GM23338 (cell line): Measurements from ENCODE around the gene LY6G6D. TPM values are rescaled to one million over a fixed set of nuclear protein-coding genes. Genes with fewer than 3 reads are reported as not detected.

Experiments
- ATAC-seq: fragments of 200-7000 bp; cut with Tn5 transposase; 3 replicates; pipeline ENCODE4 v1.9.1; 2020
- DNase-seq: peaks from one replicate; pipeline ENCODE4 v3.0.0-alpha.2; 2015; ENCODE audit warnings: low spot score
- H2AFZ ChIP-seq: fragments of 200-600 bp; sonication (generic); 2 replicates; pipeline ENCODE4 v1.8.0; 2016; ENCODE audit warnings: antibody characterized with exemption, mild to moderate bottlenecking, moderate library complexity
- H3F3A ChIP-seq: fragments of 200-600 bp; sonication (generic); replicated peaks from 2 replicates; pipeline ENCODE4 v1.8.0; 2017; ENCODE audit warnings: antibody characterized with exemption, mixed run types, low read depth
- H3K27ac ChIP-seq: fragments of 200-600 bp; sonication (generic); 2 replicates; pipeline ENCODE4 v1.6.1; 2016; ENCODE audit warnings: low read depth
- H3K27me3 ChIP-seq: fragments of 200-600 bp; sonication (generic); 2 replicates; pipeline ENCODE4 v1.8.0; 2016; ENCODE audit warnings: mild to moderate bottlenecking, mixed run types, moderate library complexity; ENCODE audit not compliant: insufficient read depth
- H3K36me3 ChIP-seq: fragments of 200-600 bp; sonication (generic); 2 replicates; pipeline ENCODE4 v1.8.0; 2016; ENCODE audit warnings: mild to moderate bottlenecking; ENCODE audit not compliant: insufficient read depth
- H3K4me1 ChIP-seq: fragments of 200-600 bp; sonication (generic); 2 replicates; pipeline ENCODE4 v1.8.0; 2016; ENCODE audit warnings: mild to moderate bottlenecking, moderate library complexity; ENCODE audit not compliant: insufficient read depth
- H3K4me2 ChIP-seq: fragments of 200-600 bp; sonication (generic); 2 replicates; pipeline ENCODE4 v1.7.1; 2017; ENCODE audit warnings: mixed run types
- H3K4me3 ChIP-seq: fragments of 200-600 bp; sonication (generic); 2 replicates; pipeline ENCODE4 v1.6.1; 2016; ENCODE audit warnings: mixed run types
- H3K79me2 ChIP-seq: fragments of 200-600 bp; sonication (generic); replicated peaks from 2 replicates; pipeline ENCODE4 v1.8.0; 2017; ENCODE audit warnings: mild to moderate bottlenecking; ENCODE audit not compliant: insufficient read depth
- H3K9me2 ChIP-seq: fragments of 200-600 bp; sonication (generic); 2 replicates; pipeline ENCODE4 v1.8.0; 2017; ENCODE audit not compliant: insufficient read depth
- H4K20me1 ChIP-seq: fragments of 200-600 bp; sonication (generic); replicated peaks from 2 replicates; pipeline ENCODE4 v1.8.0; 2017; ENCODE audit warnings: mild to moderate bottlenecking; ENCODE audit not compliant: insufficient read depth
- H3K27ac Mint-ChIP-seq: 2 replicates; pipeline ENCODE4 v1.8.0; 2020; ENCODE audit warnings: inconsistent platforms, mild to moderate bottlenecking, moderate library complexity, mixed read lengths
- H3K27me3 Mint-ChIP-seq: 3 replicates; pipeline ENCODE4 v1.8.0; 2022; ENCODE audit warnings: low read depth, mild to moderate bottlenecking, moderate library complexity, mixed read lengths, inconsistent platforms; ENCODE audit not compliant: insufficient read depth, poor library complexity
- H3K36me3 Mint-ChIP-seq: 3 replicates; pipeline ENCODE4 v1.8.0; 2021; ENCODE audit warnings: low read depth, mild to moderate bottlenecking, inconsistent platforms, moderate library complexity, mixed read lengths
- H3K4me1 Mint-ChIP-seq: 3 replicates; pipeline ENCODE4 v1.8.0; 2020; ENCODE audit warnings: mild to moderate bottlenecking, inconsistent platforms, mixed read lengths
- H3K4me3 Mint-ChIP-seq: 3 replicates; pipeline ENCODE4 v1.8.0; 2021; ENCODE audit warnings: moderate library complexity, mild to moderate bottlenecking, inconsistent platforms, mixed read lengths
- H3K9me3 Mint-ChIP-seq: 3 replicates; pipeline ENCODE4 v1.8.0; 2020; ENCODE audit warnings: moderate library complexity, mild to moderate bottlenecking, inconsistent platforms, mixed read lengths
- CREB1 ChIP-seq: fragments of 250-450 bp; sonication (Bioruptor Pico); IDR thresholded peaks from 2 replicates; pipeline ENCODE4 v1.5.0; 2020; ENCODE audit warnings: low read depth, mild to moderate bottlenecking, moderate library complexity
- ETS1 ChIP-seq: IDR thresholded peaks from 2 replicates; pipeline ENCODE4 v1.6.1; 2016; ENCODE audit warnings: antibody characterized with exemption
- EZH2phosphoT487 ChIP-seq: fragments of 200-600 bp; sonication (generic); IDR thresholded peaks from one replicate; pipeline ENCODE4 v1.8.1; 2018; ENCODE audit warnings: antibody characterized with exemption; ENCODE audit not compliant: unreplicated experiment
- POLR2AphosphoS5 ChIP-seq: IDR thresholded peaks from 2 replicates; pipeline ENCODE4 v1.6.1; 2016; ENCODE audit warnings: antibody characterized with exemption, low read depth
- REST ChIP-seq: IDR thresholded peaks from one replicate; pipeline ENCODE4 v1.6.1; 2018; ENCODE audit warnings: antibody characterized with exemption; ENCODE audit not compliant: unreplicated experiment
- ZNF331 ChIP-seq: fragments of 250-450 bp; sonication (Bioruptor Pico); IDR thresholded peaks from 2 replicates; pipeline ENCODE4 v1.5.0; 2020; ENCODE audit warnings: low read depth, mild to moderate bottlenecking, moderate library complexity
- polyA plus RNA-seq: library from polyadenylated mRNA; unstranded; fragments of >200 nt; fragmentation: Nextera tagmentation; extraction: Ambion mirVana; gene quantifications from 2 replicates; pipeline ENCODE4 v1.2.1, GENCODE V29; 2016
- total RNA-seq: library from RNA; depleted of rRNA; stranded (reverse); fragments of >200 nt; shearing (Covaris generic); gene quantifications from 2 replicates; pipeline ENCODE4 v1.2.3, GENCODE V29; 2014

Gene LY6G6D
- total and polyA plus RNA-seq, 2 experiments from 2014 or later: not detected

- H3K4me1 ChIP-seq: peaks cover 45% of the 10 kb centered on the region
- Mint-ChIP-seq H3K4me3 (peak overlapping the region; percentile 92), H3K27ac (peak overlapping the region; percentile 92), H3K4me1 (peaks cover 50% of the 10 kb centered on the region), H3K36me3 (peaks cover 42% of the 10 kb centered on the region), H3K9me3 (no peaks in the 10 kb centered on the region), H3K27me3 (peaks cover 27% of the 10 kb centered on the region)
- peak overlapping the region; percentile 91 for H3K4me2 ChIP-seq
- H3K27ac ChIP-seq: peak overlapping the region; percentile 78; the same call in 1 of the 2 replicates
- TF ChIP-seq CREB1 (peak; percentile 64; the same call in 1 of the 2 replicates), ZNF331 (no peak)
- peak overlapping the region; percentile 96 for H3K4me3 ChIP-seq
- no peak overlapping the region for H2AFZ ChIP-seq
- H3K27me3 ChIP-seq: no peaks in the 10 kb centered on the region
- no peaks in the 10 kb centered on the region for H3K9me2 ChIP-seq
- H3K36me3 ChIP-seq: peaks cover 29% of the 10 kb centered on the region
- H3F3A ChIP-seq: peaks cover 62% of the 10 kb centered on the region
- H4K20me1 ChIP-seq: peaks cover 11% of the 10 kb centered on the region; the same call in 1 of the 2 replicates
- peaks cover 27% of the 10 kb centered on the region for H3K79me2 ChIP-seq
- DNase-seq: no peak
- ATAC-seq: no peak
Measured at GRCh38 chr6:31734247-31734820, 19.2 kb downstream of the LY6G6D start.

- Histone ChIP-seq H3K27ac (peak overlapping the region; percentile 78; the same call in 1 of the 2 replicates), H3K9me2 (no peaks in the 10 kb centered on the region), H3F3A (peaks cover 62% of the 10 kb centered on the region), H3K4me1 (peaks cover 45% of the 10 kb centered on the region), H3K36me3 (peaks cover 29% of the 10 kb centered on the region), H3K27me3 (no peaks in the 10 kb centered on the region), H3K4me2 (peak overlapping the region; percentile 91), H2AFZ (no peak overlapping the region), H4K20me1 (peaks cover 11% of the 10 kb centered on the region; the same call in 1 of the 2 replicates), H3K79me2 (peaks cover 27% of the 10 kb centered on the region), H3K4me3 (peak overlapping the region; percentile 96)
- ATAC-seq: peak; percentile 36
- DNase-seq: peak; percentile 85
- H3K27me3 Mint-ChIP-seq: peaks cover 33% of the 10 kb centered on the region
- TF ChIP-seq CREB1: no peak; the same call in 1 of the 2 replicates
- peak; percentile 12; the same call in 1 of the 2 replicates for TF ChIP-seq ETS1
- no peak for TF ChIP-seq EZH2phosphoT487
- TF ChIP-seq POLR2AphosphoS5: peak; percentile 72
- TF ChIP-seq REST: no peak
- H3K36me3 Mint-ChIP-seq: peaks cover 42% of the 10 kb centered on the region
- H3K4me1 Mint-ChIP-seq: peaks cover 53% of the 10 kb centered on the region
- H3K9me3 Mint-ChIP-seq: no peaks in the 10 kb centered on the region
- H3K4me3 Mint-ChIP-seq: peak overlapping the region; percentile 92
- H3K27ac Mint-ChIP-seq: peak overlapping the region; percentile 47; the same call in 1 of the 2 replicates
Measured at GRCh38 chr6:31734821-31735406, 19.8 kb downstream of the LY6G6D start.
